SU-DHL-6 (cell line): Measurements from ENCODE around the gene PAQR4.
"Not testable (repeated sequence)": the region's sequence is repeated elsewhere in the genome, so short reads cannot be mapped to it uniquely, and the experiment has no call there.

Experiments used
- H2AFZ ChIP-seq: fragments of 200-600 bp; sonication (generic); 2 replicates; pipeline ENCODE4 v1.6.1; 2014; ENCODE audit warnings: low read depth, mild to moderate bottlenecking, moderate library complexity, mixed read lengths, antibody characterized with exemption, low read length; ENCODE audit not compliant: severe bottlenecking
- H3F3A ChIP-seq: fragments of 200-600 bp; shearing (Covaris generic); 2 replicates; pipeline ENCODE4 v1.6.0; 2016; ENCODE audit warnings: antibody characterized with exemption, mild to moderate bottlenecking; ENCODE audit not compliant: insufficient read depth
- H3K27ac ChIP-seq: fragments of 200-600 bp; sonication (generic); 2 replicates; pipeline ENCODE4 v1.5.1; 2016; ENCODE audit warnings: low read depth, mild to moderate bottlenecking, low read length, moderate library complexity, mixed read lengths
- H3K27me3 ChIP-seq: fragments of 200-600 bp; sonication (generic), shearing (Covaris generic); 2 replicates; pipeline ENCODE4 v1.6.0; 2014; ENCODE audit warnings: mild to moderate bottlenecking, low read length
- H3K36me3 ChIP-seq: fragments of 200-600 bp; sonication (generic); 2 replicates; pipeline ENCODE4 v1.6.1; 2014; ENCODE audit warnings: mild to moderate bottlenecking, low read length, mixed read lengths
- H3K4me2 ChIP-seq: fragments of 300-600, 200-600 bp; shearing (Covaris generic), sonication (generic); 2 replicates; pipeline ENCODE4 v1.6.0; 2014; ENCODE audit warnings: low read length, low read depth, mild to moderate bottlenecking; ENCODE audit not compliant: poor library complexity, severe bottlenecking
- H3K4me3 ChIP-seq: fragments of 200-600 bp; sonication (generic); 2 replicates; pipeline ENCODE4 v1.5.1; 2014; ENCODE audit warnings: antibody characterized with exemption, low read length, mild to moderate bottlenecking, mixed read lengths; ENCODE audit not compliant: insufficient read depth, poor library complexity, severe bottlenecking
- H3K79me2 ChIP-seq: fragments of 200-600 bp; sonication (generic); 2 replicates; pipeline ENCODE4 v1.6.1; 2014; ENCODE audit warnings: mild to moderate bottlenecking, low read length, moderate library complexity; ENCODE audit not compliant: insufficient read depth
- H3K9ac ChIP-seq: fragments of 200-600 bp; sonication (generic); 2 replicates; pipeline ENCODE4 v1.7.0; 2014; ENCODE audit warnings: mild to moderate bottlenecking, low read length
- H3K9me2 ChIP-seq: fragments of 200-600 bp; sonication (generic); replicated peaks from 2 replicates; pipeline ENCODE4 v1.6.1; 2014; ENCODE audit warnings: low read length; ENCODE audit not compliant: insufficient read depth
- H3K9me3 ChIP-seq: fragments of 200-600 bp; sonication (generic); 2 replicates; pipeline ENCODE4 v1.6.1; 2014; ENCODE audit warnings: low read length, mixed read lengths; ENCODE audit not compliant: insufficient read depth
- H4K20me1 ChIP-seq: fragments of 200-600 bp; sonication (generic); 2 replicates; pipeline ENCODE4 v1.6.1; 2014; ENCODE audit warnings: low read depth, mild to moderate bottlenecking, antibody characterized with exemption, low read length, moderate library complexity, mixed read lengths
- CTCF ChIP-seq: fragments of 200-600 bp; sonication (generic); IDR thresholded peaks from one replicate; pipeline ENCODE4 v1.5.1; 2017; ENCODE audit warnings: antibody characterized with exemption, mild to moderate bottlenecking, low read length, moderate library complexity; ENCODE audit not compliant: insufficient read depth, poor library complexity, severe bottlenecking
- EZH2phosphoT487 ChIP-seq: fragments of 200-600 bp; sonication (generic), shearing (Covaris generic); conservative IDR thresholded peaks from 2 replicates; pipeline ENCODE4 v1.6.1; 2018; ENCODE audit warnings: mild to moderate bottlenecking, antibody characterized with exemption, low read length, moderate library complexity, mixed read lengths

The PAQR4 gene

GRCh38 chr16:2927010-2927646, 42.0 kb upstream of the PAQR4 start:
- no peak overlapping the region for H2AFZ ChIP-seq
- no peaks in the 10 kb centered on the region for H3K9me2 ChIP-seq
- no peak overlapping the region for H3K27ac ChIP-seq
- H3K9me3 ChIP-seq: no peaks in the 10 kb centered on the region
- peak overlapping the region; percentile 27 for H3K4me2 ChIP-seq
- no peaks in the 10 kb centered on the region for H3F3A ChIP-seq
- no peaks in the 10 kb centered on the region for H4K20me1 ChIP-seq
- no peaks in the 10 kb centered on the region for H3K79me2 ChIP-seq
- no peaks in the 10 kb centered on the region for H3K27me3 ChIP-seq
- TF ChIP-seq CTCF (peak; percentile 92), EZH2phosphoT487 (no peak)
- no peak overlapping the region for H3K9ac ChIP-seq
- no peaks in the 10 kb centered on the region for H3K36me3 ChIP-seq
- H3K4me3 ChIP-seq: no peak overlapping the region

- not testable (repeated sequence) for H2AFZ ChIP-seq, H3K79me2 ChIP-seq, H3K27ac ChIP-seq, H3K9ac ChIP-seq, H3K27me3 ChIP-seq, H3K9me3 ChIP-seq, H3F3A ChIP-seq, H3K4me3 ChIP-seq, H3K9me2 ChIP-seq, H3K36me3 ChIP-seq, H3K4me2 ChIP-seq, H4K20me1 ChIP-seq
Measured at GRCh38 chr16:2928151-2928550, 41.0 kb upstream of the PAQR4 start.

GRCh38 chr16:2928796-2929195, 40.4 kb upstream of the PAQR4 start:
- H3K9me3 ChIP-seq: no peaks in the 10 kb centered on the region
- no peaks in the 10 kb centered on the region for H3K9me2 ChIP-seq
- H3K36me3 ChIP-seq: no peaks in the 10 kb centered on the region
- no peak overlapping the region for H3K4me3 ChIP-seq
- H2AFZ ChIP-seq: no peak overlapping the region
- H3F3A ChIP-seq: no peaks in the 10 kb centered on the region
- H3K79me2 ChIP-seq: no peaks in the 10 kb centered on the region
- no peaks in the 10 kb centered on the region for H4K20me1 ChIP-seq
- H3K27me3 ChIP-seq: no peaks in the 10 kb centered on the region
- no peak overlapping the region for H3K4me2 ChIP-seq
- no peak for TF ChIP-seq CTCF
- TF ChIP-seq EZH2phosphoT487: no peak
- no peak overlapping the region for H3K9ac ChIP-seq
- H3K27ac ChIP-seq: no peak overlapping the region

GRCh38 chr16:2929693-2930092, 39.5 kb upstream of the PAQR4 start:
- H3K9me2 ChIP-seq: no peaks in the 10 kb centered on the region
- H3K36me3 ChIP-seq: no peaks in the 10 kb centered on the region
- H3K79me2 ChIP-seq: no peaks in the 10 kb centered on the region
- H3F3A ChIP-seq: no peaks in the 10 kb centered on the region
- no peak for TF ChIP-seq EZH2phosphoT487
- no peak for TF ChIP-seq CTCF
- H3K9ac ChIP-seq: no peak overlapping the region
- H4K20me1 ChIP-seq: no peaks in the 10 kb centered on the region
- H3K9me3 ChIP-seq: no peaks in the 10 kb centered on the region
- no peak overlapping the region for H2AFZ ChIP-seq
- no peak overlapping the region for H3K4me3 ChIP-seq
- H3K27me3 ChIP-seq: no peaks in the 10 kb centered on the region
- H3K27ac ChIP-seq: no peak overlapping the region
- H3K4me2 ChIP-seq: no peak overlapping the region
